H9 (cell line): ENCODE data around the gene KDM4C. TPM values are rescaled to one million over a fixed set of nuclear protein-coding genes. Genes with fewer than 3 reads are reported as not detected.
A peak's percentile ranks its signal among the peaks of the same experiment; 100 is the strongest.

Source experiments
- DNase-seq: peaks from one replicate; pipeline ENCODE4 v3.0.0-alpha.2; 2017
- H2AFZ ChIP-seq: one replicate; pipeline ENCODE4 v1.6.1; 2013; ENCODE audit warnings: mild to moderate bottlenecking, low read length, control low read depth, moderate library complexity
- H2AK5ac ChIP-seq: 2 replicates; pipeline ENCODE4 v1.6.1; 2013; ENCODE audit warnings: low read length, control low read depth, mixed read lengths; ENCODE audit not compliant: insufficient read length
- H2BK120ac ChIP-seq: one replicate; pipeline ENCODE4 v1.6.1; 2013; ENCODE audit warnings: low read depth, mild to moderate bottlenecking, low read length, control low read depth, inconsistent platforms; ENCODE audit not compliant: poor library complexity, severe bottlenecking
- H2BK12ac ChIP-seq: 2 replicates; pipeline ENCODE4 v1.6.1; 2013; ENCODE audit warnings: low read length, control low read depth, mixed read lengths, low read depth; ENCODE audit not compliant: insufficient read length
- H2BK15ac ChIP-seq: 2 replicates; pipeline ENCODE4 v1.6.1; 2013; ENCODE audit warnings: low read depth, low read length, control low read depth
- H2BK20ac ChIP-seq: one replicate; pipeline ENCODE4 v1.6.1; 2013; ENCODE audit warnings: low read depth, mild to moderate bottlenecking, low read length, control low read depth, inconsistent platforms; ENCODE audit not compliant: poor library complexity, severe bottlenecking
- H2BK5ac ChIP-seq: 2 replicates; pipeline ENCODE4 v1.6.1; 2013; ENCODE audit warnings: low read length, control low read depth, mixed read lengths; ENCODE audit not compliant: insufficient read length
- H3K14ac ChIP-seq: 2 replicates; pipeline ENCODE4 v1.6.1; 2013; ENCODE audit warnings: low read length, control low read depth; ENCODE audit not compliant: insufficient read depth
- H3K18ac ChIP-seq: 2 replicates; pipeline ENCODE4 v1.6.1; 2013; ENCODE audit warnings: low read depth, mild to moderate bottlenecking, mixed read lengths, low read length, control low read depth; ENCODE audit not compliant: insufficient read length
- H3K23ac ChIP-seq: 2 replicates; pipeline ENCODE4 v1.6.1; 2013; ENCODE audit warnings: low read length, control low read depth, mixed read lengths, low read depth; ENCODE audit not compliant: insufficient read length
- H3K23me2 ChIP-seq: 2 replicates; pipeline ENCODE4 v1.6.1; 2013; ENCODE audit warnings: low read depth, mild to moderate bottlenecking, mixed read lengths, low read length, control low read depth; ENCODE audit not compliant: insufficient read length, poor library complexity, severe bottlenecking
- H3K27ac ChIP-seq: 2 replicates; pipeline ENCODE4 v1.5.1; 2013; ENCODE audit warnings: low read length, control low read depth, mixed read lengths, low read depth; ENCODE audit not compliant: insufficient read length
- H3K27me3 ChIP-seq: 2 replicates; pipeline ENCODE4 v1.6.1; 2013; ENCODE audit warnings: low read length, control low read depth, inconsistent platforms; ENCODE audit not compliant: insufficient read depth
- H3K4ac ChIP-seq: 2 replicates; pipeline ENCODE4 v1.6.1; 2013; ENCODE audit warnings: low read depth, mild to moderate bottlenecking, control low read depth, inconsistent platforms, low read length, moderate library complexity
- H3K4me1 ChIP-seq: 2 replicates; pipeline ENCODE4 v1.6.1; 2013; ENCODE audit warnings: low read length, control low read depth, inconsistent platforms; ENCODE audit not compliant: insufficient read depth
- H3K4me2 ChIP-seq: 2 replicates; pipeline ENCODE4 v1.6.1; 2013; ENCODE audit warnings: low read length, control low read depth, mixed read lengths; ENCODE audit not compliant: insufficient read length, insufficient read depth
- H3K56ac ChIP-seq: 2 replicates; pipeline ENCODE4 v1.6.1; 2013; ENCODE audit warnings: low read depth, mild to moderate bottlenecking, mixed read lengths, low read length, control low read depth; ENCODE audit not compliant: insufficient read length
- H3K79me1 ChIP-seq: 2 replicates; pipeline ENCODE4 v1.6.1; 2013; ENCODE audit warnings: low read depth, mild to moderate bottlenecking, moderate library complexity, low read length, control low read depth, inconsistent platforms; ENCODE audit not compliant: insufficient read depth, poor library complexity, severe bottlenecking
- H3K79me2 ChIP-seq: 2 replicates; pipeline ENCODE4 v1.6.1; 2013; ENCODE audit warnings: low read length, control low read depth, inconsistent platforms; ENCODE audit not compliant: insufficient read depth
- H3K9ac ChIP-seq: 2 replicates; pipeline ENCODE4 v1.6.1; 2013; ENCODE audit warnings: low read length, control low read depth, mixed read lengths; ENCODE audit not compliant: insufficient read length; ENCODE audit errors: extremely low read depth
- H3K9me3 ChIP-seq: one replicate; pipeline ENCODE4 v1.6.1; 2013; ENCODE audit warnings: low read depth, low read length, inconsistent platforms; ENCODE audit not compliant: control insufficient read depth
- H3T11ph ChIP-seq: one replicate; pipeline ENCODE4 v1.6.1; 2013; ENCODE audit warnings: mild to moderate bottlenecking, low read length, control low read depth, inconsistent platforms
- H4K20me1 ChIP-seq: one replicate; pipeline ENCODE4 v1.6.1; 2013; ENCODE audit not compliant: control insufficient read depth, insufficient read length, insufficient read depth
- H4K5ac ChIP-seq: 2 replicates; pipeline ENCODE4 v1.6.1; 2013; ENCODE audit warnings: low read depth, mild to moderate bottlenecking, mixed read lengths, low read length, control low read depth; ENCODE audit not compliant: insufficient read length
- H4K8ac ChIP-seq: replicated peaks from 2 replicates; pipeline ENCODE4 v1.6.1; 2013; ENCODE audit warnings: low read length, control low read depth, mixed read lengths, low read depth; ENCODE audit not compliant: insufficient read length
- H4K91ac ChIP-seq: 2 replicates; pipeline ENCODE4 v1.6.1; 2013; ENCODE audit warnings: low read depth, mild to moderate bottlenecking, moderate library complexity, mixed read lengths, low read length, control low read depth; ENCODE audit not compliant: insufficient read length
- H3K27ac Mint-ChIP-seq, 3 experiments: 2 replicates in 2 of 3; 3 replicates in 1 of 3; pipeline ENCODE4 v1.8.0; 2020 to 2021; ENCODE audit warnings: mixed read lengths in 3 of 3, mild to moderate bottlenecking in 1 of 3, moderate library complexity in 1 of 3
- H3K27me3 Mint-ChIP-seq: 2 replicates; pipeline ENCODE4 v1.8.0; 2021; ENCODE audit warnings: low read depth, mild to moderate bottlenecking, moderate library complexity, mixed read lengths
- H3K36me3 Mint-ChIP-seq, 3 experiments: 2 replicates in 2 of 3; 3 replicates in 1 of 3; pipeline ENCODE4 v1.8.0; 2020 to 2021; ENCODE audit warnings: low read depth in 3 of 3, mixed read lengths in 3 of 3; ENCODE audit not compliant: insufficient read depth in 1 of 3
- H3K4me1 Mint-ChIP-seq, 2 experiments: 2 replicates each; pipeline ENCODE4 v1.8.0; 2020; ENCODE audit warnings: mixed read lengths in 2 of 2
- H3K4me3 Mint-ChIP-seq, 2 experiments: 2 replicates in 1 of 2; 3 replicates in 1 of 2; pipeline ENCODE4 v1.8.0; 2020 to 2021; ENCODE audit warnings: mild to moderate bottlenecking in 2 of 2, mixed read lengths in 2 of 2, moderate library complexity in 1 of 2
- H3K9me3 Mint-ChIP-seq, 2 experiments: 2 replicates in 1 of 2; 3 replicates in 1 of 2; pipeline ENCODE4 v1.8.0; 2020; ENCODE audit warnings: mild to moderate bottlenecking in 2 of 2, mixed read lengths in 2 of 2, moderate library complexity in 1 of 2
- WGBS: extraction: QIAGEN DNeasy Blood & Tissue Kit; methylation state at CpG from one replicate; pipeline ENCODE4 v1.1.7; 2013; ENCODE audit warnings: missing lambda C conversion rate, low lambda C conversion rate, mixed read lengths; ENCODE audit not compliant: insufficient read length; ENCODE audit errors: extremely low coverage; 5-methylcytosine and 5-hydroxymethylcytosine counted together
- total RNA-seq: library from RNA; stranded (reverse); gene quantifications from 2 replicates; pipeline ENCODE4 v1.2.1, GENCODE V29; 2021
- TF ChIP-seq, protein P1 (sequence below): fragments of 200-600 bp; sonication (generic); conservative IDR thresholded peaks from 3 replicates; pipeline ENCODE4 v1.8.0; 2021; ENCODE audit warnings: antibody characterized with exemption, mild to moderate bottlenecking

Gene KDM4C
- total RNA-seq, 1 experiment from 2014 or later = 24.0 TPM

- Histone ChIP-seq H2BK15ac (peak overlapping the region; percentile 32; the same call in 1 of the 2 replicates), H3K18ac (peak overlapping the region; percentile 82), H3K4me2 (no peak overlapping the region), H2AK5ac (no peak overlapping the region), H3K4ac (no peak overlapping the region), H3T11ph (no peak overlapping the region), H2BK20ac (peak overlapping the region; percentile 86), H4K20me1 (no peaks in the 10 kb centered on the region), H2BK5ac (no peak overlapping the region), H3K9ac (no peak overlapping the region), H3K79me1 (peaks cover 7% of the 10 kb centered on the region), H2BK12ac (no peak overlapping the region), H3K9me3 (no peaks in the 10 kb centered on the region), H3K4me1 (no peaks in the 10 kb centered on the region; the same call in 1 of the 2 replicates), H2BK120ac (no peak overlapping the region), H3K27ac (peak overlapping the region; percentile 58), H3K14ac (no peak overlapping the region), H3K23me2 (no peaks in the 10 kb centered on the region), H3K79me2 (peaks cover 13% of the 10 kb centered on the region; the same call in 1 of the 2 replicates), H4K5ac (no peak overlapping the region), H3K27me3 (no peaks in the 10 kb centered on the region), H2AFZ (no peak overlapping the region), H4K8ac (no peak overlapping the region), H3K23ac (no peak overlapping the region), H4K91ac (no peak overlapping the region), H3K56ac (no peak overlapping the region)
- no peaks in the 10 kb centered on the region for H3K27me3 Mint-ChIP-seq
- H3K27ac Mint-ChIP-seq = peak overlapping the region; percentile 75 to 96 (median 92)
- H3K9me3 Mint-ChIP-seq = no peaks in the 10 kb centered on the region
- H3K36me3 Mint-ChIP-seq = peaks cover 0 to 2% (median 2%) of the 10 kb centered on the region in 3 experiments; a peak in 4 of 7 replicates
- TF ChIP-seq, protein P1, sequence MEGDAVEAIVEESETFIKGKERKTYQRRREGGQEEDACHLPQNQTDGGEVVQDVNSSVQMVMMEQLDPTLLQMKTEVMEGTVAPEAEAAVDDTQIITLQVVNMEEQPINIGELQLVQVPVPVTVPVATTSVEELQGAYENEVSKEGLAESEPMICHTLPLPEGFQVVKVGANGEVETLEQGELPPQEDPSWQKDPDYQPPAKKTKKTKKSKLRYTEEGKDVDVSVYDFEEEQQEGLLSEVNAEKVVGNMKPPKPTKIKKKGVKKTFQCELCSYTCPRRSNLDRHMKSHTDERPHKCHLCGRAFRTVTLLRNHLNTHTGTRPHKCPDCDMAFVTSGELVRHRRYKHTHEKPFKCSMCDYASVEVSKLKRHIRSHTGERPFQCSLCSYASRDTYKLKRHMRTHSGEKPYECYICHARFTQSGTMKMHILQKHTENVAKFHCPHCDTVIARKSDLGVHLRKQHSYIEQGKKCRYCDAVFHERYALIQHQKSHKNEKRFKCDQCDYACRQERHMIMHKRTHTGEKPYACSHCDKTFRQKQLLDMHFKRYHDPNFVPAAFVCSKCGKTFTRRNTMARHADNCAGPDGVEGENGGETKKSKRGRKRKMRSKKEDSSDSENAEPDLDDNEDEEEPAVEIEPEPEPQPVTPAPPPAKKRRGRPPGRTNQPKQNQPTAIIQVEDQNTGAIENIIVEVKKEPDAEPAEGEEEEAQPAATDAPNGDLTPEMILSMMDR = no peak
- H3K4me1 Mint-ChIP-seq = peaks cover 27 to 38% of the 10 kb centered on the region in 2 experiments
- WGBS = no CpG with 5 or more reads among the region's 2 CpGs
- DNase-seq = peak; percentile 92
- no peak overlapping the region for H3K4me3 Mint-ChIP-seq
These were observed 13.9 kb downstream of the KDM4C start for GRCh38 chr9:6771722-6772121.
